Right atrium auricular region (tissue), 2 donors: ENCODE data around the gene ASPM. TPM values are rescaled to one million over a fixed set of nuclear protein-coding genes. Genes with fewer than 3 reads are reported as not detected.
"Not testable (repeated sequence)": the region's sequence is repeated elsewhere in the genome, so short reads cannot be mapped to it uniquely, and the experiment has no call there.

Experiments used
- DNase-seq: peaks from one replicate; pipeline ENCODE4 v3.0.0-alpha.2; 2019; ENCODE audit warnings: low spot score
- H3K27ac ChIP-seq, 2 donors: fragments of 200-600 bp; sonication (generic); 1 replicate in 1 of 2; 2 replicates in 1 of 2; pipeline ENCODE4 v1.5.1; 2016 to 2019
- H3K27me3 ChIP-seq, 2 donors: fragments of 200-600 bp; sonication (generic); one replicate each; pipeline versions ENCODE4 v1.5.1 to v1.6.0; 2017 to 2019
- H3K36me3 ChIP-seq: fragments of 200-600 bp; sonication (generic); one replicate; pipeline ENCODE4 v1.5.1; 2016
- H3K4me1 ChIP-seq, 2 donors: fragments of 200-600 bp; sonication (generic); one replicate each; pipeline versions ENCODE4 v1.5.1 to v1.6.0; 2017 to 2019
- H3K4me3 ChIP-seq, 2 donors: fragments of 200-600 bp; sonication (generic); 1 replicate in 1 of 2; 2 replicates in 1 of 2; pipeline ENCODE4 v1.5.1; 2017 to 2019; ENCODE audit warnings: mild to moderate bottlenecking in 1 of 2, moderate library complexity in 1 of 2
- H3K9me3 ChIP-seq, 2 donors: fragments of 200-600 bp; sonication (generic); one replicate each; pipeline ENCODE4 v1.5.1; 2019
- CTCF ChIP-seq, 2 donors: fragments of 200-600 bp; sonication (generic); IDR thresholded peaks; one replicate each; pipeline ENCODE4 v1.5.1; 2019; ENCODE audit warnings: antibody characterized with exemption in 2 of 2
- total RNA-seq, 2 donors: library from RNA; depleted of rRNA; stranded (reverse); fragments of >200 nt; gene quantifications; one replicate each; pipeline ENCODE4 v1.1.0, GENCODE V29; 2016

ASPM gene
- total RNA-seq, 2 donors from 2014 or later, result 0.20 to 2.4 TPM

- Histone ChIP-seq H3K27me3 (no peaks in the 10 kb centered on the region), H3K36me3 (no peaks in the 10 kb centered on the region), H3K27ac (no peak overlapping the region), H3K4me1 (no peaks in the 10 kb centered on the region), H3K4me3 (no peak overlapping the region), H3K9me3 (no peaks in the 10 kb centered on the region)
- TF ChIP-seq CTCF (IDR thresholded peaks at IDR 0.05), result no peak
- DNase-seq, result no peak
These were observed 104.7 kb downstream of the ASPM start for GRCh38 chr1:197041486-197042353.

- TF ChIP-seq CTCF (IDR thresholded peaks at IDR 0.05), result no peak
- Histone ChIP-seq H3K36me3 (no peaks in the 10 kb centered on the region), H3K4me3 (no peak overlapping the region), H3K4me1 (no peaks in the 10 kb centered on the region), H3K27ac (no peak overlapping the region), H3K27me3 (no peaks in the 10 kb centered on the region), H3K9me3 (no peaks in the 10 kb centered on the region)
- no peak for DNase-seq
These were observed 109.6 kb downstream of the ASPM start for GRCh38 chr1:197036861-197037260.

GRCh38 chr1:197034631-197035339 is 111.7 kb downstream of the ASPM start:
- not testable (repeated sequence) for DNase-seq, H3K27me3 ChIP-seq, H3K4me1 ChIP-seq, H3K36me3 ChIP-seq, H3K27ac ChIP-seq, H3K9me3 ChIP-seq, H3K4me3 ChIP-seq

Other genes with a start within 250 kb of the ASPM start
- gene CFHR2, start 202.9 kb downstream of the ASPM start, total RNA-seq, result not detected
- gene CFHR5, start 169.1 kb downstream of the ASPM start, total RNA-seq, result not detected
- gene F13B, start 79.4 kb downstream of the ASPM start, total RNA-seq, result not detected
- gene ZBTB41, start 54.6 kb upstream of the ASPM start, total RNA-seq, result 1 to 10 TPM; 5.9 to 8.0 TPM
- under 1 TPM; 0.11 to 0.75 TPM for gene CRB1, start 121.6 kb upstream of the ASPM start, total RNA-seq